ENCODE measurements around the gene PLA2G12B. TPM values are rescaled to one million over a fixed set of nuclear protein-coding genes. Genes with fewer than 3 reads are reported as not detected.

Gene PLA2G12B
- total RNA-seq, 1 donor from 2014 or later, result not detected

- TF ChIP-seq, protein P1, sequence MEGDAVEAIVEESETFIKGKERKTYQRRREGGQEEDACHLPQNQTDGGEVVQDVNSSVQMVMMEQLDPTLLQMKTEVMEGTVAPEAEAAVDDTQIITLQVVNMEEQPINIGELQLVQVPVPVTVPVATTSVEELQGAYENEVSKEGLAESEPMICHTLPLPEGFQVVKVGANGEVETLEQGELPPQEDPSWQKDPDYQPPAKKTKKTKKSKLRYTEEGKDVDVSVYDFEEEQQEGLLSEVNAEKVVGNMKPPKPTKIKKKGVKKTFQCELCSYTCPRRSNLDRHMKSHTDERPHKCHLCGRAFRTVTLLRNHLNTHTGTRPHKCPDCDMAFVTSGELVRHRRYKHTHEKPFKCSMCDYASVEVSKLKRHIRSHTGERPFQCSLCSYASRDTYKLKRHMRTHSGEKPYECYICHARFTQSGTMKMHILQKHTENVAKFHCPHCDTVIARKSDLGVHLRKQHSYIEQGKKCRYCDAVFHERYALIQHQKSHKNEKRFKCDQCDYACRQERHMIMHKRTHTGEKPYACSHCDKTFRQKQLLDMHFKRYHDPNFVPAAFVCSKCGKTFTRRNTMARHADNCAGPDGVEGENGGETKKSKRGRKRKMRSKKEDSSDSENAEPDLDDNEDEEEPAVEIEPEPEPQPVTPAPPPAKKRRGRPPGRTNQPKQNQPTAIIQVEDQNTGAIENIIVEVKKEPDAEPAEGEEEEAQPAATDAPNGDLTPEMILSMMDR (IDR thresholded peaks at IDR 0.05; ENCODE audit: unreplicated experiment), result no peak
- Mint-ChIP-seq H3K27me3 (ENCODE audit: unreplicated experiment) (no peaks in the 10 kb centered on the region), H3K36me3 (ENCODE audit: low read depth, unreplicated experiment) (peaks cover 26% of the 10 kb centered on the region), H3K9me3 (ENCODE audit: unreplicated experiment) (no peaks in the 10 kb centered on the region), H3K4me1 (ENCODE audit: unreplicated experiment) (peaks cover 35% of the 10 kb centered on the region), H3K4me3 (ENCODE audit: unreplicated experiment) (no peak overlapping the region), H3K27ac (ENCODE audit: unreplicated experiment) (no peak overlapping the region)
- DNase-seq (ENCODE audit: low spot score), result no peak
These were observed 65.2 kb downstream of the PLA2G12B start for GRCh38 chr10:72889391-72889831.

DNA sequence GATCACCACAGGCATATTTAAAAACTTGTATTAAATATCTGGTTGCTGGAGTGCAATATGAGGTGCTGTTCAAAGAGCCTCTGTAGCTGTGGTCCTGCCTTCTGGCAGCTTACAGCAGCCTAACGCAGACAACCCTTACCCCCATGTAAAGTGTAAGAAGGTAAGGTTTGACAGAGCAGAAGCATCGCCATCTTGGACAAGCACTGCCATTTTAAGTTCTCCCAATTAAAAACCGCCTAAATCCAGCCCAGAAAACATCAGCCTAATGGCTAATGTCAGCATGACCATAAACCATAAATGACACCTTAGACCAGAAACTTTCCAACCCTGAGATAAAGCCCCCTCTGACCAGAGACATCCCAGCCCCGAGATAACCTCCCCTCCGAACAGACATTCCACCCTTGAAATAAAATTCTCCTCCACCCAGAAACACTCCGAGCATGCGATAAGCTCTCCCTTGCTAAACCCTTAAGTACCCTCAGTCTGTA lies 66.4 kb downstream of the PLA2G12B start:
- DNase-seq (ENCODE audit: low spot score), result no peak
- H3K27ac Mint-ChIP-seq (ENCODE audit: unreplicated experiment), result no peak overlapping the region
- peaks cover 26% of the 10 kb centered on the region for H3K36me3 Mint-ChIP-seq (ENCODE audit: low read depth, unreplicated experiment)
- H3K4me3 Mint-ChIP-seq (ENCODE audit: unreplicated experiment), result peak overlapping the region; percentile 34
- TF ChIP-seq, protein P1 (IDR thresholded peaks at IDR 0.05; ENCODE audit: unreplicated experiment), result no peak
- peaks cover 25% of the 10 kb centered on the region for H3K4me1 Mint-ChIP-seq (ENCODE audit: unreplicated experiment)
- no peaks in the 10 kb centered on the region for H3K27me3 Mint-ChIP-seq (ENCODE audit: unreplicated experiment)
- H3K9me3 Mint-ChIP-seq (ENCODE audit: unreplicated experiment), result no peaks in the 10 kb centered on the region

DNA sequence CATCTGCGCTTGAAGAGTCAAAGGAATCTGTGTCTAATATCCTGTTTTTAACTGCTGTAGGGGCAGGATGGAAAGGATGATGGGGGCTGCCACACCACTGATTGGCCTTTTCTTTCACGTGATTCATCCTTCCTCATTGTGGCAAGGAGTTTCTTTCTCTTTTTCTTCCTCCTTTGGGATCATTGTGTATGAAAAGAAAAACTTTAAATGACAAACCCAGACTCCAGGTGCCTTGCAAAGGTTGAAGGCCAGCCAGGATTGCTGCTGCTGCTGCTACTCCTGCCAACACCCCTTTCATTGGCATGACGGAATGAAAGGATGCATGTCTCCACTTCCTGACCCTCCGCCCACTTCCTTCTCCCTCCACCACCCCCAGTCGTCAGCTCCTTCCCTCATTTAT lies 67.6 kb downstream of the PLA2G12B start:
- Mint-ChIP-seq H3K27ac (ENCODE audit: unreplicated experiment) (peak overlapping the region; percentile 81), H3K27me3 (ENCODE audit: unreplicated experiment) (no peaks in the 10 kb centered on the region), H3K4me1 (ENCODE audit: unreplicated experiment) (peaks cover 20% of the 10 kb centered on the region), H3K9me3 (ENCODE audit: unreplicated experiment) (no peaks in the 10 kb centered on the region), H3K36me3 (ENCODE audit: low read depth, unreplicated experiment) (peaks cover 33% of the 10 kb centered on the region), H3K4me3 (ENCODE audit: unreplicated experiment) (no peak overlapping the region)
- DNase-seq (ENCODE audit: low spot score), result no peak
- TF ChIP-seq, protein P1 (IDR thresholded peaks at IDR 0.05; ENCODE audit: unreplicated experiment), result no peak

DNA sequence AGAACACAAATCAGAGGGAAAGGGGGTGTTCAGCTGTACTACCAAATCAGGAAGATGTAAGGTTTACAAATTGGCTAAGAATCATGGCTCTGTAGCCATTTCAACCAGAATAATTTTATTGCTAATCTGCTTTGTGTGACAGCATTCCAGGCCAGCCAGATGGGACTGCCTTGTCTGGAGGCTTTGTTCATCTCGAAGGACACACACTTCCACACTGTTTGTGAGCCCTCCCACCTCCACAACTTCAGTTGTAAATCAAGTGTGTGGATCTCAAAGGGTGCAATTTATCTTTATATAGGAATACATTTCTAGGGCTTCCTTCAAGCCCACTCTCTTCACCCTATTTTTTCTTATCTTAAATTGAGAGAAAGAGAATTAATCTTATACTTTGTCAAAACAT lies 68.0 kb downstream of the PLA2G12B start:
- Mint-ChIP-seq H3K4me3 (ENCODE audit: unreplicated experiment) (no peak overlapping the region), H3K9me3 (ENCODE audit: unreplicated experiment) (no peaks in the 10 kb centered on the region), H3K27me3 (ENCODE audit: unreplicated experiment) (no peaks in the 10 kb centered on the region), H3K4me1 (ENCODE audit: unreplicated experiment) (peaks cover 19% of the 10 kb centered on the region), H3K27ac (ENCODE audit: unreplicated experiment) (peak overlapping the region; percentile 81), H3K36me3 (ENCODE audit: low read depth, unreplicated experiment) (peaks cover 37% of the 10 kb centered on the region)
- no peak for DNase-seq (ENCODE audit: low spot score)
- TF ChIP-seq, protein P1 (IDR thresholded peaks at IDR 0.05; ENCODE audit: unreplicated experiment), result no peak

DNA sequence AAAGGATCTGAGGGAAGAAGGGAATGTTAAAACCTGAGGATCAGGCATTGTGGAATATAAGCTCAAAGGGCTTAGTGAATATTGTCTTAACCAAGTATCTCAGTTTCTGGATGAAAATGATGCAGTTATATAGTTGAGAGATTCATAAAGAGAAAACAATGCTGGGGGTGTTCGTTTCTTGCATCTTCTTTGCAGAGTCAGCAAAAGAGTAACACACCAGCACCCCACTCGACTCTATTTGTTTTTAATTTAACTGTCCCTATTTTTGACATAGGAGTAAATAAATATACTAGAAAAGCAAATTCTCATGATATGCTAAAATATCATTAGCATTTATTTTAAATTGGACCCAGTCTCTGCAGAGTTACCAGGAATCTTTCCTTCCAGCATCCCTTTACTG lies 68.7 kb downstream of the PLA2G12B start:
- Mint-ChIP-seq H3K9me3 (ENCODE audit: unreplicated experiment) (no peaks in the 10 kb centered on the region), H3K27ac (ENCODE audit: unreplicated experiment) (no peak overlapping the region), H3K4me1 (ENCODE audit: unreplicated experiment) (peaks cover 19% of the 10 kb centered on the region), H3K36me3 (ENCODE audit: low read depth, unreplicated experiment) (peaks cover 42% of the 10 kb centered on the region), H3K4me3 (ENCODE audit: unreplicated experiment) (no peak overlapping the region), H3K27me3 (ENCODE audit: unreplicated experiment) (no peaks in the 10 kb centered on the region)
- DNase-seq (ENCODE audit: low spot score), result no peak
- TF ChIP-seq, protein P1 (IDR thresholded peaks at IDR 0.05; ENCODE audit: unreplicated experiment), result no peak

Other genes starting within 250 kb of the PLA2G12B start
- 5.5 TPM for gene OIT3, start 61.1 kb downstream of the PLA2G12B start, total RNA-seq (ENCODE audit: unreplicated experiment)
- gene P4HA1, start 142.1 kb upstream of the PLA2G12B start, total RNA-seq (ENCODE audit: unreplicated experiment), result 20.4 TPM
- gene NUDT13, start 155.6 kb upstream of the PLA2G12B start, total RNA-seq (ENCODE audit: unreplicated experiment), result 2.3 TPM
- 38.5 TPM for gene ECD, start 213.2 kb upstream of the PLA2G12B start, total RNA-seq (ENCODE audit: unreplicated experiment)
- 24.8 TPM for gene FAM149B1, start 213.3 kb upstream of the PLA2G12B start, total RNA-seq (ENCODE audit: unreplicated experiment)